HG03460 (cell line): ENCODE measurements around the gene IER5L.
"Not testable (repeated sequence)": the region's sequence is repeated elsewhere in the genome, so short reads cannot be mapped to it uniquely, and the experiment has no call there.

Source experiments
- ATAC-seq: cut with Tn5 transposase; IDR thresholded peaks from one replicate; pipeline ENCODE4 v1.9.1; 2021; ENCODE audit not compliant: unreplicated experiment

The IER5L gene

DNA sequence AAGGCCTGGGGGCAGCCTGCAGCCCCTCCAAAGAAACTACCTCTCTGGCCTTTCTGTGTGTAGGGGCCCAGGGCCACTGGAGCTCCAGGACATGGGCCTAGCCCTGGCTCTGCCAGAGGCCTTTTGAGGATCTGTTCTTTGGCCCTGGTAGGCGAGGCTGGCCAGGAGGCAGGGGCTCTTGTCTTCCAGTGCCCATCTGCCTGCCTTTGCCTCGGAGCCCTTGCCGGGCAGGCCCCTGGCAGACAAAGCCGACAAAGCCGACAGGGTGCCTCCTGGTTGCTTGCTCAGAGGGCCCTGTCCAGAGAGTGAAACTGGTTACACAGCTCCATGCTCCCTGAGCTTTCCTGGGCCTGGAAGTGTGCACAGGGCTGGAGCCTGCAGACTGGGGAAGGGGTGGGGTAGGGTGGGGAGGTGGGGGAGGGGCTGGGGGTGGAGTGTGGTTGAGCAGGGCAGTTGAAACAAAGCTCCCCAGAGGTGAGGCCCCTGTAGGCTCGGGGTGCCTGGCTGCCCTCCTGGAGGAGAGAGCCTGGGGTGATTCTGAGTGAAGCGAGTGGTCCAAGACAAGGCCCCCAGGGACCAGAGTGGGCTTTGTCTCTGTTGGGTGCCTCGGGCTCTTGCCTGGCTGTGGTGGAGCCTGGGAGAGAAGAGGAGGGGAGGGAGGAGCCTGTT lies 37.5 kb downstream of the IER5L start:
- ATAC-seq: peak; percentile 8

DNA sequence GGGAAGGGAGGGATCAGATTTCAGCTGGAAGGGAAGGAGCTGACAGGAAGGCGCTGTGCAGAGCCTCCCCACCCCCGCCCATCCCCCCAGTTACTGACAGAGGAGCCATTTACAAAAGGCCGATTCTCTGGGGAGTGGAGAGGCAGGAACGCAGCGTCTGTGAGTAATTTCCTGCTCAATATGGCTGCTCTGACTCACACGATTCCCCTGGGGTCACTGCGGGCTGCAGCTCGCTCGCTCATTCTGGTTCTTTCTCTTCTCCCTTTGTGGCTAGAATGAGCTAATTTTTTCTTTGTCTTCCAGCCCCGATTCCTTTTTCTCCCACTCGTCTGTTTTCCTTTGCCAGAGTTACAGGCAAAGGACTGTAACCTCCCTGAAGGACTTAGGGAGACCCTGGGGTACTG lies 38.1 kb downstream of the IER5L start:
- peak; percentile 61 for ATAC-seq

DNA sequence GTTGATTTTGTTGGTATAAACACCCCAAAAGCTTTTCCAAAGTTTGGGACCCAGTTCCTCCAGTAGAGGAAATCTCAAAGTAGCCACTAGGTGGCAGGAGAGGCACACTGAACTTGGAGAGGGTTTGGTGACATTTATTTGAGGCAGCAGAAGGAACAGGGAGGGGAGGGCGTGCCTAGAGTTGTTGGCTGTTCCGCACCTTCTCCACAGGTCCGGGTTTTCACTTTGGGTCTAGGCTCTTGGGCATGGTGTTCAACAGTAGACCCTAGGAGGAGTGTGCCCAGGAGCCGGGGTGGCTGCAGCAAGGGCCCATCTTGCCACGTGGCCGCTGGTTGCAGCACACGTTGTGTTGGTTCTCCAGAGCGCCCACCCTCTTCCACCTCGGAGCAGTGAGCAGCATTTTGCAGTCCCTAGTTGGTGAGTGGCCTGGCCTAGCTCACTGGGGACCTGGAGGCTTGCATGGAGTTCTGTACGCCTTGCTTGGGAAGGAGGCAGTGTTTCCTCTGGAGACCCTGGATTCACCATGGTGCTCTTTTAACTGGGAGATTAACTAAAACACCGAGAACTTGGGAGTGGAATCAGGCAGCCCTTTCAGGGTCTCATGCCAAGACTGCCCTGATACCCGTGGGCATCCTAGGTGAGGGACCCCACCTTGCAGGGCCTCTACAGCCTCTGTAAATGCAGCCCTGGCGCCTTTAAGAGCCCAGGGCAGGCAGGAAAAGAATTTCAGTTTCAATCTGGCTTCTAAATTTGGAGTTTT lies 38.6 kb downstream of the IER5L start:
- ATAC-seq: peak; percentile 25

DNA sequence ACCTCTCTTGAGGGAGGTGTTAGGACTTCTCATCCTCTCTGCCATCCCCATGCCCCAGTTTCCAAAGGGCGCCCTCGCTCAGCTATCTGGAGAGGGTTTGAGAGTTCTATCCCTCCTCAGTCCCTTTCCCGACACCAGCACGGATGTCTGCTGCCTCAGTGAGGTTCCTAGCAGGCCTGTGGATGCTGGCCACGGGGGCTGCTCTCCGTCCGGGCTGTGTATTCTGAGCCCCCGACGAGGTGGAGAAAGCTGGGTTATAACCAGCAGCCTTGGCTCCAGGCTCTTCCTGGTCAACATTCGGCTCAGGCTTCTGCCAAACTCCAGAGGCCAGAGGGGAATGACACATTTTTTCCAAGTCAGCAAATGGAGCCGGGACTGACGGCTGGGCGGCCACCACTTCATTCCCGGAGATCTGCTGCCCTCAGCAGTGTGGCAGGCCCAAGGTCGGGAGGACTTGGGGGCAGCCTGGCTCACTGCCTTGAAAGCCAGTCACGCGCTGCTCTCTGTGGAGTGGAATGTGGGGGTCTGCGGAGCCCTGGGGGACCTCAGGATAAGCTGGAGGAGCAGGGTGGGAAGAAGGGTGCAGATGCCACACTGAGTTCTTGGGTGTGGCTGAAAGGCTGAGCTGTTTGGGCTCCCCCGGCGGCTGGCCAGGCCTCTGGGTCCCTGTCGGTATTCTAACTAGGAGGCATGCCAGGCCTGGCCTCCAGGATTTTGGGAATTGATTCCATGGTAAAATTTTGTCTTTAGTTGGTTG lies 39.4 kb downstream of the IER5L start:
- no peak for ATAC-seq

DNA sequence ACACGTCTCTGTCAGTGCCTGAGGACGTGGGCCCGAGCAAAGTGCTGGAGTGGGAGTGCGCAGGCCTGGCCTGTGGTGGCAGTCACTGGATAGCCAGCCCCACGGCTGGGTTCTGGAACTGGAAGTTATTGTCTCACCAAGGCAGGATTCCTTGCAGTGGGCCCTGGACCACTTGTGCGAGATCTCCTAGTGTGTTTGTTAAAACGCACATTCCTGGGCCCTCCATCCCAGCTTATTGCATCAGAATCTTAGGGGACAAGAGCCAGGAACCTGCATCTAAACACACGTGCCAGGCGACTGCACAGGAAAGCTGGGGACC lies 40.0 kb downstream of the IER5L start:
- ATAC-seq: no peak

DNA sequence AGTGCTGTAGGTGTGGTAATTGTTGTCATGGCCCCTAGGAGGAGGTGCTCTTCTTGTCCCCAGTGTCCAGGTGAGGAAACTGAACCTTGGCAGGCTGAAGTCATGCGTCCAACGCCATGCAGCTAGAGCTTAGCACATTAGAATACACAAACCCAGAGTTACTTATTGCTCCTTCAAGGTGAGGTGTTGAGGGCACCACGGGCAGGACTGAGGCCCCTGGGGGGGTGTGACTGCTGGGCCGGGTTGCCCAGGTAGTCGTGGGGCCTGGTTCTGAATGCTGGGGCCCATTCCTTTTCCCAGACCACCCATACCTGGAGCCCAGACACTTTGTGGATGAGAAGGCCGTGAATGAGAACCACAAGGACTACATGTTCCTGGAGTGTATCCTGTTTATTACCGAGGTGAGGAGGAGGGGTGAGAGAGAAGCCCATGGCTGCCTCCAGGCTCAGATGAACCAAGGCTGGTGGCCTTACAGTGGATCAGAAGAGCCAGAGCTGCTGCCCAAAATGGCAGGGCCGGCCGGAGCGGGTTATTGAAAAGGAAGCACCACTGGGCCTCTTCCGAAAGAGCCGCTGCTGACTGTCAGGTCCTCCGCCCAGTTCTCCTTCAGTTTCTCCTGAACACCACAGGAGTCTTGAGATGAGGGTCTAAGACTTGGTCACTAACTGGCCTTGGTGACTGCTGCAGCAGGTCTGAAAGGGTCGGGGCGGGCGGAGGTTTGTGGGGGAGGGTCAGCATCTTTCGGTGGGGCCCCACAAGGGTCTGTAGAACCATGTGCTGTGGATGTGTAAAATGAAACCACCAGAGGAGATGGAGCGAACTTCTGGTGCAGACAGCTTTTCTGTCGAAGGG lies 40.5 kb downstream of the IER5L start:
- no peak for ATAC-seq

DNA sequence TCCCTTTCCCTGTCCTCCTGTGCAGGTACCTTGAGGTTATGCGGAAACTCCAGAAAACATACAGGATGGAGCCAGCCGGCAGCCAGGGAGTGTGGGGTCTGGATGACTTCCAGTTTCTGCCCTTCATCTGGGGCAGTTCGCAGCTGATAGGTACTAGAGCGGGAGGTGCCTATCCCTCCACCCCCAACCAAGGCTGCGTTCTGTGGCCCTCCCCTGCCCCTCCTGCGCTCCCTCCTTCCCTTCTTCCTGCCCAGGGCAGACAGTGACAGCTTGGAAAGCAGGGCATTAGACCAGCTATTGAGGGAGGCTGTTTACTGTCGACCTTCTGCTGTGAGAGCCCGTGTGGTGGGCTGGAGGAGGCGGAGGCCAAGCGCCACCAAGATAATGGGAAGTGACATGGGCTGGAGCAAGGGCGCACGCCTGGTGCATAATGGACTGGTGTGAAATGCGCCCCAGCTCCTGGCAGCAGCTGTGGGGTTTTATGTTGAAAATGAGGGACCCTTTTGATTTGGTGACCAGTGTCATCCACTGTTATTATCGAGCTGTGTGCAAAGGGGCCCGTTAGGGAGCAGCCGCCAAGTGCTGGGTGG lies 41.5 kb downstream of the IER5L start:
- ATAC-seq: no peak

DNA sequence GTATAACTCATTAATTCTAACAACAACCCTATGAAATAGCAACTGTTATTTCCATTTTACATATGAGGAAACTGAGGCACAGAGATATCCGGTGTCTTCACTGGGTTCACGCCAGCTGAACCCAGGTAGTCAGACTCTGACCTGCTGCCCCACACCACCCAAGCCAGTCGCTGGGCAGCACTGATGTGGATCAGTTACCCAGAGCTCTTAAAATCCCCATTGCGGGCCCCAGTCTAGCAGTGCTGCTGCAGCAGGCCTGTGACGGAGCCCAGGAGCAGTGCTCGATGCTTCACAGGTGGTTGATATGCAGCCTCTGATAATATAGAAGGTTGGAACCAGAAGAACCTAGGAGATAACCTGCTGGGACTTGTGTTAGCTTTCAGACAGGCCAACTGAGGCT lies 42.6 kb downstream of the IER5L start:
- ATAC-seq: no peak

DNA sequence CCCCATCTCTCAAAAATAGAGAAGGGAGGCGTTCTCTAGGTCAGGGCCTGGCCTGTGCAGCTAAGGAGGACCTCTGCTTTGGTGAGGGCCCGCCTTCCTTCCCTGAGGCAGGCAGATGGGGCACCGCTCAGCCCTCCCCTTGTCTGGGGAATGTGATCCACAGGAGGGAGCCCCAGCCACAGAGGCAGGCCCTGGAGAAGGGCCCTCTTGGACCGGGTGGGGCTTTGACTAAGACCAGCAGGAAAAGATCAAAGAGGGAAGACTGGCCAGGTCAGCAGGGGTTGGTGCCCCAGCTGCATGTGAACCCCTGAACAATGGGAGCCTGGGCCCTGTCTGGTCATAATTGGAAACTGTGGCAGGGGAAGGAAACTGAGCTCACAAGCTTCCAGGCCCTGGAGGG lies 45.0 kb downstream of the IER5L start:
- ATAC-seq: no peak

DNA sequence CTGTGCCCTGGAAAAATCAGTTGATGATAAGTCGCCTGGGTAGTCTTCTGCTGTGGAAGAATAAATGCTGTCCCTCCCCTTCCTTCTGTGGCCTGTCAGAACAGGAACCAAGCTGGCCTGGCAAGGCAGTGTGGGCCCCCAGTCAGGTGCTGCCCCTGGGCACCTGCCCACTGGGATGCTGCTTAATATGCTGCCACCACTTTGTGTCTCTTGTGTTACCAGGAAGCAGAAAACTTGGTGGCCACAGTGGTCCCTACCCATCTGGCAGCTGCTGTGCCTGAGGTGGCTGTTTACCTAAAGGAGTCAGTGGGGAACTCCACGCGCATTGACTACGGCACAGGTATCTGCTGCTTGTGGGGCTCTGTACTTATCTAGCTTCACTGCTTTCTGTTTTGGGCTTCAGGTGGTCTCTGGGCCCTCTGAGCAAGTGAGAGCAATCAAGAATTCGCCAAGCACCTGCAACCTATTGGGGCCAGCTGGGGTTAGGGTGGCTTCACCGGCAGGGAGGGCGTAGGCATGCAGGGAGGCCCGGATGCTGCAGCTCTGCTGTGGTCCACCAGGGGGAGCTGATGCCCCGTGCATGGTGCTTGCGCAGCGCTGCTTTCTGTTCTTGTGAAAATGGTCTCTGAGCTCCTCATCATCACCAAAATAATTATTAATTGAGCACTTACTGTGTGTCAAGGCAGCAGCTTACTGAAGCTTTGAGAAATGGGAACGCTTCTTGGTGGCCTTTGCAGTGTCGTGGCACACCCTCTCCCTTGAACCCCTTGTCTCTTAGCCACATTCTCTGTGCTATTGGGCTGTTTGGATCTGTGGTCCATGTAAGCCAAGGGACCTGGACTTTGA lies 46.5 kb downstream of the IER5L start:
- ATAC-seq: no peak

DNA sequence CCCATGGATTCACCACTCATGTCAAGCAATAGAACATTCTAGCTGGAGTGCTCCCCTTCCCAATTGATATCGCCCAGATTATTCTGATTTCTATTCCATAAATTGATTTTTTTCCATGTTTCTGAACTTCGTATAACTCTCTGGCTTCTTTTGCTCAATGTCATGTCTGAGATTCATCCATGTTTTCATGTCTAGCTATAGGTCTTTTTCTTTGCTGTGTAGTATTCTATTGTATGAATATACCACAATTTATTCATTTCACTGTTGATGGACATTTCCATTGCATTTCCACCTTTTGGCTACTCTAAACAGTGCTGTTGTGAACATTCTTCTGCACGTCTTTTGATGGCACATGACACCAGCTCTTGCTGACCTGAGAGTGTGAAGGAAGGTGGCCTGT lies 47.3 kb downstream of the IER5L start:
- no peak for ATAC-seq

DNA sequence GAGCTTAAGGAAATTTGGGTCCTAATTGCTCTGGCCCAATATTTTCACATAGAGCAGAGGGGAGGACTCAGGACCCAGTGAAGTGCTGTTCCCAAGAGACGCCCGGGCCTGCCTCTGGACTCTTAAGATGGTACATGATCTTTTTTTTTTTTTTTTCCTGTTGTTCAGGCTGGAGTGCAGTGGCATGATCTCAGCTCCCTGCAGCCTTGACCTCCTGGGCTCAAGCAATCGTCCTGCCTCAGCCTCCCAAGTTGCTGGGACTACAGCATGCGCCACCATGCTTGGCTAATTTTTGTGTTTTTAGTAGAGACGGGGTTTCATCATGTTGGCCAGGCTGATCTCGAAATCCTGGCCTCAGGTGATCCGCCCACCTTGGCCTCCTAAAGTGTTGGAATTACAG lies 47.8 kb downstream of the IER5L start:
- ATAC-seq: not testable (repeated sequence)

DNA sequence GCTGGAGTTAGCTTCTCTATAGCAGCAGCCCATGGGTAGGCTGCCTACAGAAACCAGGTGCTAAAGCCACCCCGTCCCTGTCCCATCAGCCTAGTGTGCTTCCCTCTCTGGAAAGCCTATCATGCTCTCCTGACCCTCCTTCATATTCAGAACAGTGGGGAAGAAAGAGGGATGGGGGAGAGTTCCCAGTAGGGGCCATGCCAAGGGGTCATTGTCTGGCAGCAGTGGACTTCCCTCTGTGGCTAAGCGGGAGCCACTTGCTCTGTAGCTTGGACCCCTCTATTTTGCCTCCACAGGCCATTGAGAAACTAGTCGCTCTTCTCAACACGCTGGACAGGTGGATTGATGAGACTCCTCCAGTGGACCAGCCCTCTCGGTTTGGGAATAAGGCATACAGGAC lies 49.4 kb downstream of the IER5L start:
- no peak for ATAC-seq

DNA sequence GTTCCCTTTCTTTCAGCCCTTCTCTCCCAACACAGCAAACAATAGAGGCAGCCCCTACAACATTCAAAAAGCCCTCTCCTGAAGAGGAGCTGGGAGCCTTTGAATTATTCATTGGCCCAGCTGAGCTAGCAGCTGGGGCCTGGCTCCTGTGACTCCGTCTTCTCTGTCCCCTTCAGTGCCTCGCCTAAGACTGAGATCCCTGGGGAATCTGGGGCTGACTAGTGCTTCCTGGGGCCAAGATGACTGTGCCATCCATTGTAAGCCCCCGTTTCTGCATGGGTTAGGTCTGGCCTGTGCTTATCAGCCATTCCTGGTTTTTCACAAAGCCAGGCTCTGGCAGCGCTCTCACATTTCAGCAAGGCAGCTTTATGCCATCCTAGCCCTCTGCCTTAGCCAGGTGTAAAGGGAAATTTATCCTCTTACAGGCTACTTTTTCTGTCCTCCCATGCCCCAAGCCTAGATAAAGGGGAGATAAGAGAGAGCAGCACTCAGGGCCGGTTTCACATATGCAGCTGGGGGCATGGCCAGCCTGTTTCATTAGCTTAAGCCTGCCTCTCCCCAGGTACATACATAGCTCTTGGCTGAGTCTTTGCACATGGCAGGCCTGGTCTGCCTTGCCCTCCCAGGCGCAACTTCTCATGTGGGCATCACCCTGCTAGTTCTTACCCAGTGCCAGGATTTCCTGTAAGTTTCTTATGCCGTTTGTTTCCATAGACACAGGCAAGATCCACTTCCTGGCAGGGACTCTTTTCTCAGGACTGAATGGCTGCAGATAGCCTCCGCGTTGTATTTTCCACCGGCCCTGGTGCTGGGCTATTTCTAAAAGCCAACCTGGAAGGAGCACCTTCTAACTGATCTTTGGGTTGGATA lies 51.1 kb downstream of the IER5L start:
- no peak for ATAC-seq
